ENCODE results near the gene PFKM.

Gene PFKM

GRCh38 chr12:48157018-48157888 is 38.1 kb downstream of the PFKM start, which contains the start of gene ASB8:
Gene ASB8 (minus strand): TSS chr12:48157515. CDS start chr12:48153496, 4,019 bp downstream.
- DNase-seq (ENCODE audit: low spot score): peak; percentile 97

GRCh38 chr12:48157889-48158370 is 38.8 kb downstream of the PFKM start:
- no peak for DNase-seq (ENCODE audit: low spot score)

- no peak for DNase-seq (ENCODE audit: low spot score)
These were observed 40.9 kb downstream of the PFKM start for GRCh38 chr12:48160046-48160445.

GRCh38 chr12:48160807-48161206 is 41.6 kb downstream of the PFKM start:
- DNase-seq (ENCODE audit: low spot score): no peak

- DNase-seq (ENCODE audit: low spot score): no peak
These were observed 44.1 kb downstream of the PFKM start for GRCh38 chr12:48163150-48163747.

GRCh38 chr12:48164451-48164850 is 45.3 kb downstream of the PFKM start:
- DNase-seq (ENCODE audit: low spot score): no peak

- peak; percentile 63 for DNase-seq (ENCODE audit: low spot score)
These were observed 46.2 kb downstream of the PFKM start for GRCh38 chr12:48165089-48165981.

- no peak for DNase-seq (ENCODE audit: low spot score)
These were observed 49.8 kb downstream of the PFKM start for GRCh38 chr12:48169011-48169410.

GRCh38 chr12:48175613-48176416 is 56.7 kb downstream of the PFKM start:
- DNase-seq (ENCODE audit: low spot score): no peak

GRCh38 chr12:48176417-48176751 is 57.2 kb downstream of the PFKM start:
- DNase-seq (ENCODE audit: low spot score): no peak

GRCh38 chr12:48177982-48178381 is 58.8 kb downstream of the PFKM start:
- no peak for DNase-seq (ENCODE audit: low spot score)

GRCh38 chr12:48179466-48179865 is 60.3 kb downstream of the PFKM start:
- no peak for DNase-seq (ENCODE audit: low spot score)

GRCh38 chr12:48180424-48180823 is 61.3 kb downstream of the PFKM start:
- no peak for DNase-seq (ENCODE audit: low spot score)

- DNase-seq (ENCODE audit: low spot score): no peak
These were observed 61.8 kb downstream of the PFKM start for GRCh38 chr12:48180857-48181495.

- DNase-seq (ENCODE audit: low spot score): no peak
These were observed 63.5 kb downstream of the PFKM start for GRCh38 chr12:48182631-48183030.

- peak; percentile 76 for DNase-seq (ENCODE audit: low spot score)
These were observed 64.1 kb downstream of the PFKM start, which contains the start of gene CCDC184 for GRCh38 chr12:48183091-48183875. Gene CCDC184 (plus strand): TSS chr12:48183644. CDS start chr12:48184123, 479 bp downstream.

GRCh38 chr12:48183876-48184548 is 64.8 kb downstream of the PFKM start:
- DNase-seq (ENCODE audit: low spot score): no peak

- no peak for DNase-seq (ENCODE audit: low spot score)
These were observed 65.4 kb downstream of the PFKM start for GRCh38 chr12:48184549-48184922.

- peak; percentile 22 for DNase-seq (ENCODE audit: low spot score)
These were observed 66.2 kb downstream of the PFKM start for GRCh38 chr12:48185181-48185919.
